Activated CD4-positive, alpha-beta T cell treated with anti-CD3 and anti-CD28 coated beads, Interleukin-2, amount 50 U/mL, for 48 hours (primary cell): Measurements from ENCODE around the gene CDC26.
"Not testable (repeated sequence)": the region's sequence is repeated elsewhere in the genome, so short reads cannot be mapped to it uniquely, and the experiment has no call there.

Experiments used
- DNase-seq, 2 experiments: peaks; one replicate each; pipeline ENCODE4 v3.0.0-alpha.2; 2020

CDC26 gene

GRCh38 chr9:113290052-113290607, 14.8 kb upstream of the CDC26 start:
- no peak for DNase-seq

GRCh38 chr9:113289091-113289490, 13.7 kb upstream of the CDC26 start:
- DNase-seq, result no peak

GRCh38 chr9:113281356-113281755, 6.0 kb upstream of the CDC26 start:
- DNase-seq, result no peak

- no peak for DNase-seq
Measured at GRCh38 chr9:113278840-113279239, 3.5 kb upstream of the CDC26 start.

GRCh38 chr9:113274474-113275156, 757 bp downstream of the CDC26 start:
- DNase-seq, result peak in 1 of 2 experiments; percentile 5

GRCh38 chr9:113269871-113270270, 5.5 kb downstream of the CDC26 start:
- DNase-seq, result no peak

GRCh38 chr9:113269355-113269754, 6.0 kb downstream of the CDC26 start:
- no peak for DNase-seq

GRCh38 chr9:113267911-113268566, 7.3 kb downstream of the CDC26 start:
- DNase-seq, result no peak

- no peak for DNase-seq
Measured at GRCh38 chr9:113266174-113266573, 9.2 kb downstream of the CDC26 start.

- DNase-seq, result no peak
Measured at GRCh38 chr9:113261917-113262671, 13.3 kb downstream of the CDC26 start.

GRCh38 chr9:113258282-113258681, 17.1 kb downstream of the CDC26 start:
- no peak for DNase-seq

GRCh38 chr9:113257863-113258262, 17.5 kb downstream of the CDC26 start:
- DNase-seq, result no peak

GRCh38 chr9:113255438-113255837, 19.9 kb downstream of the CDC26 start:
- DNase-seq, result no peak

- no peak for DNase-seq
Measured at GRCh38 chr9:113254991-113255390, 20.4 kb downstream of the CDC26 start.

GRCh38 chr9:113250807-113251206, 24.6 kb downstream of the CDC26 start:
- no peak for DNase-seq

GRCh38 chr9:113249661-113250060, 25.7 kb downstream of the CDC26 start:
- not testable (repeated sequence) for DNase-seq

- no peak for DNase-seq
Measured at GRCh38 chr9:113247640-113248039, 27.7 kb downstream of the CDC26 start.

- no peak for DNase-seq
Measured at GRCh38 chr9:113246928-113247327, 28.4 kb downstream of the CDC26 start.

GRCh38 chr9:113245894-113246293, 29.5 kb downstream of the CDC26 start:
- no peak for DNase-seq

- DNase-seq, result no peak
Measured at GRCh38 chr9:113244556-113244955, 30.8 kb downstream of the CDC26 start.

- no peak for DNase-seq
Measured at GRCh38 chr9:113241161-113241560, 34.2 kb downstream of the CDC26 start.

GRCh38 chr9:113238859-113239232, 36.5 kb downstream of the CDC26 start:
- no peak for DNase-seq

GRCh38 chr9:113238202-113238858, 37.0 kb downstream of the CDC26 start:
- DNase-seq, result no peak
